ENCODE data around the gene CTNNBIP1.

Gene CTNNBIP1

DNA sequence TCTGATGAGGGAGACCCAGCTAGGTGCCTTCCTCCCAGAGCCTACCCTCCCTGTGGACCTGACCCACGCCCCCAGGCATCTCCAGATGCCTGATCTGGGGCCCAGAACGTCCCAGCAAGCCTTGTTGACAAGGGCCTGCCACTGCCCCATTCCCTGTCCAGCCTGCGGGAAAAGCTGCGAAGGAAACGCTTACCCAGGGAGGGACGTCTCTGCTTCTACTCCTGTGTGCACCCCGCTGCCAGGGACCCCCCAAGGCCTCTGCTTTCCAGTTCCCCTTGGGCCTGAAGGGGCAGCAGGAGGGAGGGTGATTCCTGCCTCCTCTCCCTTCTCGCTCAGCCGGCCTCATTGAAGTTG is 74.7 kb downstream of the CTNNBIP1 start:
- no peak for ATAC-seq
- TF ChIP-seq ZNF70 (CRISPR knock-in tag; IDR thresholded peaks at IDR 0.05) (no peak), ARNTL (CRISPR knock-in tag; IDR thresholded peaks at IDR 0.05; ENCODE audit: borderline replicate concordance, low read depth) (no peak), TOX (CRISPR knock-in tag; IDR thresholded peaks at IDR 0.05; ENCODE audit: borderline replicate concordance) (no peak), RARB (CRISPR knock-in tag; IDR thresholded peaks at IDR 0.05) (no peak), ESRRG (CRISPR knock-in tag; IDR thresholded peaks at IDR 0.05) (no peak), OSR1 (CRISPR knock-in tag; IDR thresholded peaks at IDR 0.05) (no peak), ZNF565 (CRISPR knock-in tag; conservative IDR thresholded peaks at IDR 0.05; ENCODE audit: low read depth) (no peak), TCF4 (CRISPR knock-in tag; IDR thresholded peaks at IDR 0.05; ENCODE audit: borderline replicate concordance) (no peak)
- TF ChIP-seq, protein P1, sequence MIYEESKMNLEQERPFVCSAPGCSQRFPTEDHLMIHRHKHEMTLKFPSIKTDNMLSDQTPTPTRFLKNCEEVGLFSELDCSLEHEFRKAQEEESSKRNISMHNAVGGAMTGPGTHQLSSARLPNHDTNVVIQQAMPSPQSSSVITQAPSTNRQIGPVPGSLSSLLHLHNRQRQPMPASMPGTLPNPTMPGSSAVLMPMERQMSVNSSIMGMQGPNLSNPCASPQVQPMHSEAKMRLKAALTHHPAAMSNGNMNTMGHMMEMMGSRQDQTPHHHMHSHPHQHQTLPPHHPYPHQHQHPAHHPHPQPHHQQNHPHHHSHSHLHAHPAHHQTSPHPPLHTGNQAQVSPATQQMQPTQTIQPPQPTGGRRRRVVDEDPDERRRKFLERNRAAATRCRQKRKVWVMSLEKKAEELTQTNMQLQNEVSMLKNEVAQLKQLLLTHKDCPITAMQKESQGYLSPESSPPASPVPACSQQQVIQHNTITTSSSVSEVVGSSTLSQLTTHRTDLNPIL (CRISPR knock-in tag; IDR thresholded peaks at IDR 0.05; ENCODE audit: low read depth): no peak
- TF ChIP-seq, protein P2, sequence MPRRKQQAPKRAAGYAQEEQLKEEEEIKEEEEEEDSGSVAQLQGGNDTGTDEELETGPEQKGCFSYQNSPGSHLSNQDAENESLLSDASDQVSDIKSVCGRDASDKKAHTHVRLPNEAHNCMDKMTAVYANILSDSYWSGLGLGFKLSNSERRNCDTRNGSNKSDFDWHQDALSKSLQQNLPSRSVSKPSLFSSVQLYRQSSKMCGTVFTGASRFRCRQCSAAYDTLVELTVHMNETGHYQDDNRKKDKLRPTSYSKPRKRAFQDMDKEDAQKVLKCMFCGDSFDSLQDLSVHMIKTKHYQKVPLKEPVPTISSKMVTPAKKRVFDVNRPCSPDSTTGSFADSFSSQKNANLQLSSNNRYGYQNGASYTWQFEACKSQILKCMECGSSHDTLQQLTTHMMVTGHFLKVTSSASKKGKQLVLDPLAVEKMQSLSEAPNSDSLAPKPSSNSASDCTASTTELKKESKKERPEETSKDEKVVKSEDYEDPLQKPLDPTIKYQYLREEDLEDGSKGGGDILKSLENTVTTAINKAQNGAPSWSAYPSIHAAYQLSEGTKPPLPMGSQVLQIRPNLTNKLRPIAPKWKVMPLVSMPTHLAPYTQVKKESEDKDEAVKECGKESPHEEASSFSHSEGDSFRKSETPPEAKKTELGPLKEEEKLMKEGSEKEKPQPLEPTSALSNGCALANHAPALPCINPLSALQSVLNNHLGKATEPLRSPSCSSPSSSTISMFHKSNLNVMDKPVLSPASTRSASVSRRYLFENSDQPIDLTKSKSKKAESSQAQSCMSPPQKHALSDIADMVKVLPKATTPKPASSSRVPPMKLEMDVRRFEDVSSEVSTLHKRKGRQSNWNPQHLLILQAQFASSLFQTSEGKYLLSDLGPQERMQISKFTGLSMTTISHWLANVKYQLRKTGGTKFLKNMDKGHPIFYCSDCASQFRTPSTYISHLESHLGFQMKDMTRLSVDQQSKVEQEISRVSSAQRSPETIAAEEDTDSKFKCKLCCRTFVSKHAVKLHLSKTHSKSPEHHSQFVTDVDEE (CRISPR knock-in tag; IDR thresholded peaks at IDR 0.05): no peak
- TF ChIP-seq, protein P3, sequence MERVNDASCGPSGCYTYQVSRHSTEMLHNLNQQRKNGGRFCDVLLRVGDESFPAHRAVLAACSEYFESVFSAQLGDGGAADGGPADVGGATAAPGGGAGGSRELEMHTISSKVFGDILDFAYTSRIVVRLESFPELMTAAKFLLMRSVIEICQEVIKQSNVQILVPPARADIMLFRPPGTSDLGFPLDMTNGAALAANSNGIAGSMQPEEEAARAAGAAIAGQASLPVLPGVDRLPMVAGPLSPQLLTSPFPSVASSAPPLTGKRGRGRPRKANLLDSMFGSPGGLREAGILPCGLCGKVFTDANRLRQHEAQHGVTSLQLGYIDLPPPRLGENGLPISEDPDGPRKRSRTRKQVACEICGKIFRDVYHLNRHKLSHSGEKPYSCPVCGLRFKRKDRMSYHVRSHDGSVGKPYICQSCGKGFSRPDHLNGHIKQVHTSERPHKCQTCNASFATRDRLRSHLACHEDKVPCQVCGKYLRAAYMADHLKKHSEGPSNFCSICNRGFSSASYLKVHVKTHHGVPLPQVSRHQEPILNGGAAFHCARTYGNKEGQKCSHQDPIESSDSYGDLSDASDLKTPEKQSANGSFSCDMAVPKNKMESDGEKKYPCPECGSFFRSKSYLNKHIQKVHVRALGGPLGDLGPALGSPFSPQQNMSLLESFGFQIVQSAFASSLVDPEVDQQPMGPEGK (CRISPR knock-in tag; IDR thresholded peaks at IDR 0.05; ENCODE audit: borderline replicate concordance): no peak

DNA sequence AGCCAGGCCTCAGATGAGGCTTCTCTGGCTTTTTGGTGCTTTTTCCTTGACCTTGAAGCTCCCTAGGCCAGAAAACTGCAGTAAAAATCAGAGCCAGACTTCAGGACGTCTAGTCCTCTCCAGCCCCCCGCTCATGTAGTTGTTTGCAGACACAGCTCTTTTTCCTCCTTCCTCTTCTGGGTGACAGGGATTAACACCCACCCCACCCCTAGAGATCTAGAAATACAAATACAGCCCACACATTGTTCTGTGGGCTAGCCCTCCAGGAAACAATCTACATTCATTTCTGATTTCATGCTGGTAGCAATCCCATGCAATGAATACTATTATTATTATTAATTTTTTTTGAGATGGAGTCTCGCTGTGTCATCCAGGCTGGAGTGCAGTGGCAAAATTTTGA is 76.4 kb downstream of the CTNNBIP1 start:
- no peak for ATAC-seq
- TF ChIP-seq ZNF565 (CRISPR knock-in tag; conservative IDR thresholded peaks at IDR 0.05; ENCODE audit: low read depth) (no peak), ZFP30 (CRISPR knock-in tag; IDR thresholded peaks at IDR 0.05) (no peak), PPARA (CRISPR knock-in tag; IDR thresholded peaks at IDR 0.05; ENCODE audit: borderline replicate concordance) (no peak), BACH2 (CRISPR knock-in tag; IDR thresholded peaks at IDR 0.05; ENCODE audit: borderline replicate concordance) (no peak)

DNA sequence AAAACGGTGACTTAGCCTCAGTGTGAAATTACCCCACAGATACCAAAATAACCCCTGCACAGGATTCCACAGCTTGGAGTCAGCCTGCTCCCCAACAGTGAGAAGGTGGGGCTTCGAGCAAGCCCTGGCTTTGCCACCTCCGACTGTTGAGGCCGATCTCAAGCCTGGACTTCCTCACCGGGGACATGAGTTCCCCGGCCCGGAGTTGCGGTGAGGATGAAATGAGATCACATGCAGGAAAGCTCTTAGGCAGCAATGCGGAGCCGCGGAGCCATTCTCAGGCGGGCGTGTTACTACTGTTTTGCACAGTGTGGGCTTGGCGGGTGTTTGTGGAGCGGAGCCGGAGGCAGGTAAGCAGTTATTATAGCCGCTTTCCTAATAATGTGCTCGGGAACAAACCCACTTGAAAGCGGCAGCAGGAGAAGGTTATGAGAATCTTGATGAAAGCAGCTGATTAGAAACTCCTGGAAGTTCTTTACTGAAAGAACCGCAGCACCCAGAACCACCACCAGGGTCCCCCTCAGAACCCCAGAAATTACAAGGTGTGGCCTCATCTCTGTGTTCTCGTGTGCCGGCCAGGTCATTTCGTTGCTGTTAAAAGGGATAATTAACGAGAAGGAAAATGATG is 82.4 kb downstream of the CTNNBIP1 start:
- ATAC-seq: no peak
- no peak for TF ChIP-seq GLIS3 (CRISPR knock-in tag; IDR thresholded peaks at IDR 0.05)
- no peak for TF ChIP-seq TCF4 (CRISPR knock-in tag; IDR thresholded peaks at IDR 0.05; ENCODE audit: borderline replicate concordance)
- no peak for TF ChIP-seq ZC3H10 (CRISPR knock-in tag; IDR thresholded peaks at IDR 0.05)
- no peak for TF ChIP-seq CSDC2 (CRISPR knock-in tag; IDR thresholded peaks at IDR 0.05)
- TF ChIP-seq ZNF70 (CRISPR knock-in tag; IDR thresholded peaks at IDR 0.05): no peak

DNA sequence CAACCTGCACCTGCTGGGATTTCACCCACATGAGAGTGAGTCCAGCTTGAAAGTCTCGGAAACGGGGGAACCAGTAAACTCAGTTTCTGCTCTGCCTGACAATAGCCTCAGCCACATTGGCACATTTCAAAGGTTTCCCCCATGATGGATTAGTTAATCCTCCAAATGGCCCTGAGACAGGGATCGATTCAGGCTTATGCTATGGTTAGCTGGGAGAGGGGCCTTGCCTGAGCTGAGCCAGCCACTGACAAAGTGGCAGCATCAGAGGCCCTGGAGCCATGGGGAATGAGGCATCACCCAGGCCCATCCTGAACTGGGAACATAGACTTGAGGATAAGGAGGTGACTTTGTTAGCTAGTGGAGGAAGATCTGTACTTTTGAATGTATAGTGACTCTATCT is 83.5 kb downstream of the CTNNBIP1 start:
- TF ChIP-seq ZFP3 (CRISPR knock-in tag; IDR thresholded peaks at IDR 0.05): no peak
- TF ChIP-seq, protein P4, sequence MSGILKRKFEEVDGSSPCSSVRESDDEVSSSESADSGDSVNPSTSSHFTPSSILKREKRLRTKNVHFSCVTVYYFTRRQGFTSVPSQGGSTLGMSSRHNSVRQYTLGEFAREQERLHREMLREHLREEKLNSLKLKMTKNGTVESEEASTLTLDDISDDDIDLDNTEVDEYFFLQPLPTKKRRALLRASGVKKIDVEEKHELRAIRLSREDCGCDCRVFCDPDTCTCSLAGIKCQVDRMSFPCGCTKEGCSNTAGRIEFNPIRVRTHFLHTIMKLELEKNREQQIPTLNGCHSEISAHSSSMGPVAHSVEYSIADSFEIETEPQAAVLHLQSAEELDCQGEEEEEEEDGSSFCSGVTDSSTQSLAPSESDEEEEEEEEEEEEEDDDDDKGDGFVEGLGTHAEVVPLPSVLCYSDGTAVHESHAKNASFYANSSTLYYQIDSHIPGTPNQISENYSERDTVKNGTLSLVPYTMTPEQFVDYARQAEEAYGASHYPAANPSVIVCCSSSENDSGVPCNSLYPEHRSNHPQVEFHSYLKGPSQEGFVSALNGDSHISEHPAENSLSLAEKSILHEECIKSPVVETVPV (CRISPR knock-in tag; IDR thresholded peaks at IDR 0.05): no peak
- no peak for TF ChIP-seq ESRRG (CRISPR knock-in tag; IDR thresholded peaks at IDR 0.05)
- no peak for TF ChIP-seq SNAI2 (CRISPR knock-in tag; IDR thresholded peaks at IDR 0.05)
- no peak for ATAC-seq

DNA sequence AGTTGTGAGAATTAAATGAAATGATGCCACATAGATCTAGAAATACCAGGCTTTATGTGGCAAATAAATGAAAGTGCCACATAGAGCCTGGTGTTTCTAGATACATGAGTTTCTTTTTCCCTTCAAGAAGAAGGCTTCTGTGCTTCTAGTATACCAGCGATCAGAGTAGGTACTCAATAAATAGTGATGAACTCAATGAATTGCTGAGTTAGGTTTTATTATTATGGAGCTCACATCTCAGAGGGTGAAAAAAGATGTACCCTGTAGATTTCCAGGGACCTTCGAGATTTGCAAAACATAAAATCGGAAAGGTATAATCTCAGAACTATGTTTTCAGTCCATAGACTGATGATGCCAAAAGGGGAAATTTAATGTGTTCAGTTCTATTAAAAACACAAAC is 84.0 kb downstream of the CTNNBIP1 start:
- TF ChIP-seq GLIS3 (CRISPR knock-in tag; IDR thresholded peaks at IDR 0.05) (no peak), BACH2 (CRISPR knock-in tag; IDR thresholded peaks at IDR 0.05; ENCODE audit: borderline replicate concordance) (no peak)
- TF ChIP-seq, protein P3 (CRISPR knock-in tag; IDR thresholded peaks at IDR 0.05; ENCODE audit: borderline replicate concordance): no peak
- no peak for ATAC-seq
